Measurements from ENCODE around the gene RABEP2. TPM values are rescaled to one million over a fixed set of nuclear protein-coding genes. Genes with fewer than 3 reads are reported as not detected.
A peak's percentile ranks its signal among the peaks of the same experiment; 100 is the strongest.
"Not testable (repeated sequence)": the region's sequence is repeated elsewhere in the genome, so short reads cannot be mapped to it uniquely, and the experiment has no call there.

Gene RABEP2
- total and polyA plus RNA-seq, 12 donors: 1.4 to 121 (median 47.7) TPM

- no peak for TF ChIP-seq CTCF (IDR thresholded peaks at IDR 0.05)
- no peak for TF ChIP-seq POLR2A (IDR thresholded peaks at IDR 0.05)
- WGBS, 4 donors: 86 to 94% (median 89%) methylated on average over 10 of the region's 10 CpGs
- no peaks in the 10 kb centered on the region for H3K36me3 ChIP-seq (replicated peaks in 1 of 2)
- H3K9me3 ChIP-seq (replicated peaks in 1 of 3): no peaks in the 10 kb centered on the region
- no peak within 1 kb of the TSS for H3K27ac ChIP-seq
- no peak within 1 kb of the TSS for H3K4me3 ChIP-seq
- no peak for DNase-seq
- intact Hi-C loops (cut with DNase I): loop anchor here in 1 of 2 donors (5.0 kb wide), 1 partner anchor 65 kb away; no protein-coding TSS in a partner anchor
- no peaks in the 10 kb centered on the region for H3K4me1 ChIP-seq (replicated peaks in 1 of 2)
- no peaks in the 10 kb centered on the region for H3K27me3 ChIP-seq
Observed at GRCh38 chr16:28931801-28932225, 6.8 kb upstream of the RABEP2 start, which contains the start of gene CD19. TSS of gene CD19 (plus strand) at chr16:28931971. CDS start at chr16:28932001, 30 bp downstream.

GRCh38 chr16:28930652-28931051 lies 5.6 kb upstream of the RABEP2 start:
- H3K27me3 ChIP-seq: no peaks in the 10 kb centered on the region
- TF ChIP-seq POLR2A (IDR thresholded peaks at IDR 0.05): no peak
- no peak for TF ChIP-seq CTCF (IDR thresholded peaks at IDR 0.05)
- no peak overlapping the region for H3K27ac ChIP-seq
- intact Hi-C loops (cut with DNase I): loop anchor here in 1 of 2 donors (5.0 kb wide), 1 partner anchor 63 kb away; no protein-coding TSS in a partner anchor
- no peaks in the 10 kb centered on the region for H3K36me3 ChIP-seq (replicated peaks in 1 of 2)
- WGBS, 4 donors: 60 to 85% (median 72%) methylated on average over 2 to 3 of the region's 3 CpGs
- no peak overlapping the region for H3K4me3 ChIP-seq
- no peaks in the 10 kb centered on the region for H3K9me3 ChIP-seq (replicated peaks in 1 of 3)
- DNase-seq: no peak
- peaks cover 0 to 3% of the 10 kb centered on the region in 2 donors for H3K4me1 ChIP-seq (replicated peaks in 1 of 2)

- intact Hi-C loops (cut with DNase I): loop anchor here in 1 of 2 donors (5.0 kb wide), 1 partner anchor 63 kb away; no protein-coding TSS in a partner anchor
- Histone ChIP-seq H3K27ac (no peak overlapping the region), H3K4me1 (replicated peaks in 1 of 2) (peaks cover 0 to 3% of the 10 kb centered on the region in 2 donors), H3K27me3 (no peaks in the 10 kb centered on the region), H3K36me3 (replicated peaks in 1 of 2) (no peaks in the 10 kb centered on the region), H3K9me3 (replicated peaks in 1 of 3) (no peaks in the 10 kb centered on the region), H3K4me3 (no peak overlapping the region)
- TF ChIP-seq CTCF (IDR thresholded peaks at IDR 0.05) (no peak), POLR2A (IDR thresholded peaks at IDR 0.05) (no peak)
- WGBS, 4 donors: 79 to 92% (median 85%) methylated on average over 3 of the region's 3 CpGs
- DNase-seq: no peak
Observed at GRCh38 chr16:28930203-28930602, 5.2 kb upstream of the RABEP2 start.

GRCh38 chr16:28927815-28928214 lies 2.8 kb upstream of the RABEP2 start:
- H3K27me3 ChIP-seq: no peaks in the 10 kb centered on the region
- intact Hi-C loops (cut with DNase I): no loop called here
- no peaks in the 10 kb centered on the region for H3K36me3 ChIP-seq (replicated peaks in 1 of 2)
- H3K9me3 ChIP-seq (replicated peaks in 1 of 3): no peaks in the 10 kb centered on the region
- DNase-seq: no peak
- H3K27ac ChIP-seq: no peak overlapping the region
- 44 to 79% (median 63%) methylated on average over 1 of the region's 1 CpG for WGBS, 4 donors
- no peak overlapping the region for H3K4me3 ChIP-seq
- peaks cover 11 to 20% of the 10 kb centered on the region in 2 donors for H3K4me1 ChIP-seq (replicated peaks in 1 of 2)
- TF ChIP-seq POLR2A (IDR thresholded peaks at IDR 0.05): no peak
- TF ChIP-seq CTCF (IDR thresholded peaks at IDR 0.05): no peak

GRCh38 chr16:28926284-28926683 lies 1.2 kb upstream of the RABEP2 start:
- H3K36me3 ChIP-seq (replicated peaks in 1 of 2); intact Hi-C loops (cut with DNase I); H3K9me3 ChIP-seq (replicated peaks in 1 of 3); DNase-seq; H3K27me3 ChIP-seq: not testable (repeated sequence)
- Histone ChIP-seq H3K27ac (peak overlapping the region in 3 of 5 donors; percentile 86 to 99 (median 94)), H3K4me3 (peak overlapping the region in 1 of 4 donors; percentile 66), H3K4me1 (replicated peaks in 1 of 2) (peaks cover 16 to 24% of the 10 kb centered on the region in 2 donors)
- WGBS, 4 donors: 47 to 55% (median 53%) methylated on average over 2 of the region's 2 CpGs
